Measurements from ENCODE around the gene SEMA3E. TPM values are rescaled to one million over a fixed set of nuclear protein-coding genes. Genes with fewer than 3 reads are reported as not detected.

SEMA3E gene
- total RNA-seq, result 0.51 and 0.85 TPM in 2 replicates

DNA sequence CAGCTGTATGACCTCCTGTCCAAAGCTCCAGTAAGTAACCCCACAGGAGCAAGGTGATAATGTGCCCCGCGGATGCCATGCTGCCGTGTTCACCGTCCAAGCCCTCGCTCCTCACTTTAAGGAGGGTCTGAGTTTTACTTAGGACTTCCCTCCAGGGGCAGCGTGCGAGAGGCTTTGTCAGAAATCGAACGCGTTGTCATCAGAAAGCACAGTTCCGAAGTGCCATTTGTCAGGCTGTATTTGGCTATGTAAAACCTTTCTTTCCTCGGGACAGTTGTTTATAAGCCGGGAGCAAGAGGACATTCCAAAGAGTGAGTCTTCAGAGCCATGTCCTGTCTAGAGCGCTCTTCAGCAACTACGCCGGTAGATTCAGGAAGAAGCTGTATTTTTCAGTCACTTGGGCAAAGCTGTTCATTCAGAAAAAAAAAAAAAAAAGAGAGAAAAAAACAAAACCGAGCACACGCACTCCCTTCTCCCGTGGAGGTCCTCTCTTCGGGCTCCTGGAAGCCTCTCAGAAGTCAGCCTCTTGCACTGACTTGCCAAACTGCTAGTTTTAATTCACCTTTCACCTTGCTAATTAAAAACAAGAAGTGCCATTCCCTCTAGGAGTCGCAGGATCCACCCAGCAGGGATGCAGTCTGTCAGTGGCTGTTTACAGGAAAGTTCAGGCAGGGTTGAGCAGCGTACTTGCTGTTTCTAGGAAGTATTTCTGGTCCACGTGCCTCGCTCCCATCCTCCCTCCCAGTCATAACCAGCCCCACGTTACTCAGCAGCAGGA, at the start of gene SEMA3E:
TSS of gene SEMA3E (minus strand) at position 676 of the 778 bp plus-strand sequence.

Measured in airway epithelial cell (primary cell).